ENCODE measurements around the gene BRMS1L. TPM values are rescaled to one million over a fixed set of nuclear protein-coding genes. Genes with fewer than 3 reads are reported as not detected.

Gene BRMS1L
- total RNA-seq, 2 donors from 2014 or later: 4.3 to 5.2 TPM

DNA sequence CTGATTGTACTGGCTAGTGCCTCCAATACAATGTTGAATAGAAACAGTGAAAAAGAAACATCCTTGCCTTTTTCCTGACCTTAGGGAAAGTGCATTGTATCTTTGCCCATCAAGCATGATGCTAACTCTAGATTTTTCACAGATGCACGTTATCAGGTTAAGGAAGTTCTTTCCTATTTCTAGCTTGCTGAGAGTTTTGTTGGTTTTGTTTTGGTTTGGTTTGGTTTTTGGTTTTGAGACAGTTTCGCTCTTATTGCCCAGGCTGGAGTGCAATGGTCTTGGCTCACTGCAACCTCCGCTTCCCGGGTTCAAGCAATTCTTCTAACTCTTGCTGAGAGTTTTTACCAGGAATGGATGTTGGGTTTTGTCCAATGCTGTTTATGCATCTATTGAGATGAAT, 89.0 kb downstream of the BRMS1L start:
- DNase-seq: no peak
- Histone ChIP-seq H3K4me3 (no peak overlapping the region), H3K27me3 (no peaks in the 10 kb centered on the region), H3K4me1 (no peaks in the 10 kb centered on the region), H3K27ac (no peak overlapping the region), H3K9me3 (no peaks in the 10 kb centered on the region), H3K36me3 (replicated peaks in 1 of 2; ENCODE audit: insufficient read depth in 1 of 2, low read depth in 2 of 2) (no peaks in the 10 kb centered on the region)
- intact Hi-C loops (cut with DNase I): no loop called here
- TF ChIP-seq, protein P1, sequence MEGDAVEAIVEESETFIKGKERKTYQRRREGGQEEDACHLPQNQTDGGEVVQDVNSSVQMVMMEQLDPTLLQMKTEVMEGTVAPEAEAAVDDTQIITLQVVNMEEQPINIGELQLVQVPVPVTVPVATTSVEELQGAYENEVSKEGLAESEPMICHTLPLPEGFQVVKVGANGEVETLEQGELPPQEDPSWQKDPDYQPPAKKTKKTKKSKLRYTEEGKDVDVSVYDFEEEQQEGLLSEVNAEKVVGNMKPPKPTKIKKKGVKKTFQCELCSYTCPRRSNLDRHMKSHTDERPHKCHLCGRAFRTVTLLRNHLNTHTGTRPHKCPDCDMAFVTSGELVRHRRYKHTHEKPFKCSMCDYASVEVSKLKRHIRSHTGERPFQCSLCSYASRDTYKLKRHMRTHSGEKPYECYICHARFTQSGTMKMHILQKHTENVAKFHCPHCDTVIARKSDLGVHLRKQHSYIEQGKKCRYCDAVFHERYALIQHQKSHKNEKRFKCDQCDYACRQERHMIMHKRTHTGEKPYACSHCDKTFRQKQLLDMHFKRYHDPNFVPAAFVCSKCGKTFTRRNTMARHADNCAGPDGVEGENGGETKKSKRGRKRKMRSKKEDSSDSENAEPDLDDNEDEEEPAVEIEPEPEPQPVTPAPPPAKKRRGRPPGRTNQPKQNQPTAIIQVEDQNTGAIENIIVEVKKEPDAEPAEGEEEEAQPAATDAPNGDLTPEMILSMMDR (IDR thresholded peaks at IDR 0.05): no peak
- no peak for TF ChIP-seq POLR2A (IDR thresholded peaks at IDR 0.05)
- WGBS, 2 donors: 60 to 82% methylated on average over 4 of the region's 4 CpGs
- no peak for ATAC-seq

DNA sequence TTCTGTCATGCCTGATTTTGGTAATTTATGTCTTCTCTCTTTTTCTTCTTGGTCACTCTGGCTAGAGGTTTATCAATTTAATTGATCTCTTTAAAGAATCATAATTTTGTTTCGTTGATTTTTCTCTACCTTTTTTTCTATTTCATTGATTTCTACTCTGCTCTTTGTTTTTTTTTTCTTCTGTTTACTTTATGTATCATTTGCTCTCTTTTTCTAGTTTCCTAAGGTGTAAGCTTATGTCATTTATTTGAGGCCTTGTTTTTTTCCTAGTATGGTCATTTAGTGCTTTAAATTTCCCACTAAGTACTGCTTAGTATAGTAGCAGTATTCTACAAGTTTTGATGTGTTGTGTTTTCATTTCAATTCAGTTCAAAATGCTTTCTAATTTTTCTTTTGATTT, 89.6 kb downstream of the BRMS1L start:
- Histone ChIP-seq H3K27ac (no peak overlapping the region), H3K9me3 (no peaks in the 10 kb centered on the region), H3K27me3 (no peaks in the 10 kb centered on the region), H3K36me3 (replicated peaks in 1 of 2; ENCODE audit: insufficient read depth in 1 of 2, low read depth in 2 of 2) (no peaks in the 10 kb centered on the region), H3K4me3 (no peak overlapping the region), H3K4me1 (no peaks in the 10 kb centered on the region)
- intact Hi-C loops (cut with DNase I): no loop called here
- TF ChIP-seq, protein P1 (IDR thresholded peaks at IDR 0.05): no peak
- no peak for TF ChIP-seq POLR2A (IDR thresholded peaks at IDR 0.05)
- DNase-seq: no peak
- WGBS, 2 donors: 19 to 33% methylated on average over 1 of the region's 1 CpG
- no peak for ATAC-seq

Other genes with a start within 250 kb of the BRMS1L start
- gene RALGAPA1, start 17.0 kb upstream of the BRMS1L start, total RNA-seq: 10 to 100 TPM; 34.9 to 48.8 TPM

Measured in body of pancreas (tissue), 4 donors.